GM12864 (cell line): ENCODE results near the gene C10orf143.

Experiments used
- DNase-seq: peaks from one replicate; pipeline ENCODE4 v3.0.0-alpha.2; 2011; ENCODE audit warnings: low read depth
- H3K4me3 ChIP-seq: 2 replicates; pipeline ENCODE4 v1.5.1; 2011; ENCODE audit warnings: mild to moderate bottlenecking, low read depth, low read length, control low read depth
- TF ChIP-seq, protein P1 (sequence below): IDR thresholded peaks from 2 replicates; pipeline ENCODE4 v1.5.1; 2011; ENCODE audit warnings: low read depth, mild to moderate bottlenecking, moderate library complexity, low read length, control low read depth, inconsistent platforms; ENCODE audit errors: missing control alignments

C10orf143 gene

DNA sequence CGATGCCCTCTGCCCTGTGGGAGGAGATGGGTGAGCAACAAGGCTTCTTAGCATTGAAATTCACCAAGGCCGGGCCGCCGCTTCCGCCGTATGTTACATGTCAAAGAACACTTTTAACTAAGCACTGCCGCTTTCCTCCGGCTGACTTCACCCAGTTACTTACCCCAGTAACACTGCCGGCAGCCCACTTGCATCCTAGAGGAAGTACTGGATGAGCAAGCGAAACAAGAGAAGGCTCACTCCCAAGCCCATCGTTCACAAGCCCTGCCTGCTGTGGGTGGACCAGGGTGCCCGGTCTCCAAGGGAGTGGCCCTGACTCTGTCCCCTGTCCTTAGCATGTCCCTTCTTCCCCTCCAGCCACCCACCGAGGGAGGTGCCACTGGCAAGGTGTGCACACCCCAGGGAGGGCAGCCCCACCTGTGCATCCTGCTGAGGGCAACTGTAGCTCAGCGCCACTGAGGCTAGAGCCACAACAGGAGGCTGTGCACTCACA is 73.4 kb downstream of the C10orf143 start:
- H3K4me3 ChIP-seq, result no peak overlapping the region
- TF ChIP-seq, protein P1, sequence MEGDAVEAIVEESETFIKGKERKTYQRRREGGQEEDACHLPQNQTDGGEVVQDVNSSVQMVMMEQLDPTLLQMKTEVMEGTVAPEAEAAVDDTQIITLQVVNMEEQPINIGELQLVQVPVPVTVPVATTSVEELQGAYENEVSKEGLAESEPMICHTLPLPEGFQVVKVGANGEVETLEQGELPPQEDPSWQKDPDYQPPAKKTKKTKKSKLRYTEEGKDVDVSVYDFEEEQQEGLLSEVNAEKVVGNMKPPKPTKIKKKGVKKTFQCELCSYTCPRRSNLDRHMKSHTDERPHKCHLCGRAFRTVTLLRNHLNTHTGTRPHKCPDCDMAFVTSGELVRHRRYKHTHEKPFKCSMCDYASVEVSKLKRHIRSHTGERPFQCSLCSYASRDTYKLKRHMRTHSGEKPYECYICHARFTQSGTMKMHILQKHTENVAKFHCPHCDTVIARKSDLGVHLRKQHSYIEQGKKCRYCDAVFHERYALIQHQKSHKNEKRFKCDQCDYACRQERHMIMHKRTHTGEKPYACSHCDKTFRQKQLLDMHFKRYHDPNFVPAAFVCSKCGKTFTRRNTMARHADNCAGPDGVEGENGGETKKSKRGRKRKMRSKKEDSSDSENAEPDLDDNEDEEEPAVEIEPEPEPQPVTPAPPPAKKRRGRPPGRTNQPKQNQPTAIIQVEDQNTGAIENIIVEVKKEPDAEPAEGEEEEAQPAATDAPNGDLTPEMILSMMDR, result no peak
- DNase-seq, result no peak

DNA sequence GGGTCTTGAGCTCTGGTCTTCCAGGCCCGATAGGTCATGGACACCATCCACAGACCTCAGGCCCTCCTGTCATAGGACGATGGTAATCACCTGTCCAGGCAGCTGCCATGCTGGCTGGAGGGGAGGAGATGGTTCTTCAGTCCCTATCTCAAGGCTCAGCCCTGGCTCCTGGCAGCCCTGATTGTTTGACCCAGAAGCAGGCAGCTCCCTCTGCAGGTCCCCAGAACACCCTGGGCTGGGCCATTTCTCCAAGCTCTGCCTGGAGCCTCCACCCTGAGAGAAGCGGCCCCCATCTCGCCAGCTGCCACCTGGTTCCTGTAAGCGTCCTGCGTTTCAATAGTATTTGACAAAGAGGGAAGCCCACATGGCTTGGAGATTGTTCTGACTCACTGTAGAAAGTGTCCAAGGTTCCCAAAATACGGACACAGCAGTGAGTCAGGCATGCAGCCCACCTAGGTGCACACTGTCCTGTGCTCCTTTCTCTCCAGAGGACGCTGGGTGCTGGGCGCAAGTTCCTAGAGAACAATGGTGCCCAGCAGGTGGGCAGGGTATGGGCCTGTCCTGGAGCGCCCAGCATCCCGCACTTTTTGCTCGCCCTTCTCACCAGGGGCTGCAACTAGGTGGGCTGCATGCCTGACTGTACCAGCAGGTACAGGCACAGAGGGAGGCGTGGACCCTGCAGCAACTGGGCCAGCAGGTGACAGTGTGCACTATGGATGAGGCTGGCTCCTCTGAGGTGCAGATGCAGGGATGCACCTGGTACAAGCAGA is 74.1 kb downstream of the C10orf143 start:
- TF ChIP-seq, protein P1, result no peak
- H3K4me3 ChIP-seq, result no peak overlapping the region
- no peak for DNase-seq

DNA sequence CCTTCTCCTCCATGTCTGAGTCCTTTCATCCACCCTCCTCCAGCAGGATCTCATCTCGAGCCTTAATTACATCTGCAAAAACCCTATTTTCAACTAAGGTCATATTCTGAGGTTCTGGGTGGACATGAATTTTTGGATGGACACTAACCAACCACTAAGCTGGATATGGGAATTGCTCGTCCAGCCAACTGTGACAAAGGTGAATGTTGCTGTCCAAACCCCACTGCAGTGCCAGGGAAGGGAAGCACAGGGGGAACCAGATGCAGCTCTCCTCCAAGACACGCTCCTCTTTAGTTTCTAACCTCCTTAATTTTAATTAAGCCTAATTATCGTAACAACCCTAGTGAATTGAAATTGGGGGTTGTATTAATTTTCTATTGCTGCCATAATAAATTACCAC is 81.4 kb downstream of the C10orf143 start:
- TF ChIP-seq, protein P1, result no peak
- no peak overlapping the region for H3K4me3 ChIP-seq
- no peak for DNase-seq

DNA sequence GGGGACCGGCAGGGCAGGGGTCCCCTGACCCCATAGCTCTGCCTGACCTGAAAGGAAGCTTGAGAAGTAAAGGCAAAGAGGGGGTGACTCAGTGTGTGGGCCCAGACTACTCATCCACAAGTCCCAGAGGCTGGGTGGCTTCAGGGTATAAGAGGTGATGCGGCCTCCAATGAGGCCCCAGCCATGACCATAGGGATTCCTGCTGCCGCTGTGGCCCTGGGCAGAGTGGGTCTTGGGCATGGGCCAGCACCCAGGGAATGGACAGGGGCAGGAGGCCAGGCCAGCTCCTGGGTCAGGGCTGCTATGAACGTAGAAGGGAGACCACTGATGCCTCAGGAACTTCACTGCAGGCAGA is 82.2 kb downstream of the C10orf143 start:
- H3K4me3 ChIP-seq, result no peak overlapping the region
- no peak for DNase-seq
- TF ChIP-seq, protein P1, result no peak

DNA sequence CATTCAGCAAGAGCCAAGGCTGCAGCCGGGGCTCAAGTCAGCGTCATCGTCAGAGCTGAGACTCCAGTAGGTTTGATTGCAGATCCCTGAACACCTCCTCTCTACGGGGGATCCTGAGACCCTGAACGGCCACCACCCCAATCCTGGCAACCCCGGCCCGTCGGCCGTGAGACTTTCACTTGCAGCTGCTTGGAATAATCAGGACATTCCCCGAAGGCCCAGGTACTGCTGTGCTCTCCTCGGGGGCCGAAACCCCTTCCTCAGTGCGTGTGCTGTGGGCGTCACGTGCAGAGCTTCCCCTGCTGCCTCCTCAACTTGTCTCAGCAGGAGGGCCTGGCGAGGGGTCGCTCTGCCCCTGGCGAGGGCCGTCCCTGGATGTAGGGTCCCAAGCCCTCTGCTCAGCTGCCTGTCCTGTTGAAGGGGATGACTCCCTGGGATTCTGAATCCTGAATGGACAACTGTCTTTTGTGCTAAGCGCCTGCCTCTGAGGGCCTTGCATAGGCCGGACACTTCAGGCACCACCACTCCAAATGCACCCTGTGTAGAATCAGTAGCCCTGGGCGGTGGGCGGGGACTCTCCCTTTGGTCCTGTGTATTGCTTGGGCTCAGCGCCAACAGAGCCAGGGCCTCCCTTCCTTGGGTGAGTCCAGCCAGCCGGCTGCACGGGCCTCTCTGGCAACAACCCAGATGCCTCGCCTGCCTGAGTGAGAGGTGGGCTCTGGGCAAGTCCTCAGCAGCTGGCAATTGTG is 82.7 kb downstream of the C10orf143 start:
- TF ChIP-seq, protein P1, result no peak
- no peak overlapping the region for H3K4me3 ChIP-seq
- DNase-seq, result no peak

DNA sequence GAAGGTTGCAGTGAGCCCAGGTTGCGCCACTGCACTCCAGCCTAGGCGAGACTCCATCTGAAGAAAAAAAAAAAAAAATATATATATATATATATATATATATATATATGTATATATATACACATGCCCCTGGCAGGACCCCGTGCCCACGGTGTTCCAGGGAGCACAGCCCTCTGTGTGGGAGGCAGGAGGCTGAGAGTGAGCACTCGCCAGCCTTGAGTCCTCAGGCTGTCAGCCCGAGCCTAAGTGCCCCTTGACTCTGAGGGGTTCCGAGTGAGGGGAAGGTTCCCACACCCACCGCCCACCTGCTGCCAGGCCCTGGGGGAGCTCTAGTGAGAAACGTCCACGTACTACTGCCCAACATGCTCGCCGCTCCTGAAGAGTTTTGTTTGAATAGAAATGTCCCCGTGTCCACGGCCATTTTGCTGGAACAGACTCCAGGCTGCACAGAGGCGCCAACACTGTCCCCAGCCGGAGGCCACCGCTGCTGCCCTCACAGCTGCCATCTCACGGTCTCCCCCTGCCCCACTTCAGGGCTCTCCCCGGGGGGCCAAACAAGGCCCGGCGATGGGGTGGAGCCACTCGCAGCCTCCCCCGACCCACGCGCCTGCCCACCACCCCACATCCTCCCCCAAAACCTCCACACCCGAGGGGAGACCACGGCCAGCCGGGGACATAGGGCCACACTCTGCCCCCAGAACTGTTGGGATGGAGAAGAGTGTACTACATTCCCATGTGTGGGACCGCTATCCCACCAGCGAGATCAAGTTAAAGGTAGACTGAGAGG is 83.8 kb downstream of the C10orf143 start:
- TF ChIP-seq, protein P1, result no peak
- no peak for DNase-seq
- H3K4me3 ChIP-seq, result no peak overlapping the region
